Karpas-422 (cell line): ENCODE results near the gene NIT2. TPM values are rescaled to one million over a fixed set of nuclear protein-coding genes. Genes with fewer than 3 reads are reported as not detected.

ENCODE experiments used
- DNase-seq: peaks from one replicate; pipeline ENCODE4 v3.0.0-alpha.2; 2015
- H2AFZ ChIP-seq: fragments of 200-600 bp; sonication (generic); 2 replicates; pipeline ENCODE4 v1.6.1; 2014; ENCODE audit warnings: antibody characterized with exemption, low read length, mixed read lengths
- H3K27ac ChIP-seq: fragments of 200-600 bp; sonication (generic); 2 replicates; pipeline ENCODE4 v1.5.1; 2014; ENCODE audit warnings: mild to moderate bottlenecking, low read length, moderate library complexity
- H3K27me3 ChIP-seq: fragments of 200-600 bp; sonication (generic); 2 replicates; pipeline ENCODE4 v1.6.1; 2014; ENCODE audit warnings: low read length, mixed read lengths
- H3K36me3 ChIP-seq: fragments of 200-600 bp; sonication (generic); 2 replicates; pipeline ENCODE4 v1.6.1; 2014; ENCODE audit warnings: low read length, mixed read lengths; ENCODE audit not compliant: insufficient read depth
- H3K4me1 ChIP-seq: fragments of 200-600 bp; sonication (generic); 2 replicates; pipeline ENCODE4 v1.6.1; 2014; ENCODE audit warnings: mild to moderate bottlenecking, low read length, mixed read lengths
- H3K4me2 ChIP-seq: fragments of 200-600 bp; sonication (generic); 2 replicates; pipeline ENCODE4 v1.6.1; 2014; ENCODE audit warnings: low read length, low read depth, mild to moderate bottlenecking; ENCODE audit not compliant: poor library complexity, severe bottlenecking
- H3K4me3 ChIP-seq: fragments of 200-600 bp; sonication (generic); 2 replicates; pipeline ENCODE4 v1.5.1; 2014; ENCODE audit warnings: mild to moderate bottlenecking, antibody characterized with exemption, low read length, mixed read lengths
- H3K79me2 ChIP-seq: fragments of 200-600 bp; sonication (generic); 2 replicates; pipeline ENCODE4 v1.6.1; 2014; ENCODE audit warnings: mild to moderate bottlenecking, low read length, mixed read lengths
- H3K9ac ChIP-seq: fragments of 200-600 bp; sonication (generic); 2 replicates; pipeline ENCODE4 v1.6.0; 2014; ENCODE audit warnings: low read length
- H3K9me2 ChIP-seq: fragments of 200-600 bp; sonication (generic), shearing (Covaris generic); replicated peaks from 2 replicates; pipeline ENCODE4 v1.6.0; 2014; ENCODE audit warnings: mild to moderate bottlenecking, low read length, moderate library complexity; ENCODE audit not compliant: insufficient read depth
- H3K9me3 ChIP-seq: fragments of 300-700, 200-600 bp; sonication (generic); 2 replicates; pipeline ENCODE4 v1.6.1; 2014; ENCODE audit warnings: low read length, mixed read lengths
- H4K20me1 ChIP-seq: fragments of 200-600 bp; sonication (generic); 2 replicates; pipeline ENCODE4 v1.6.1; 2014; ENCODE audit warnings: mild to moderate bottlenecking, antibody characterized with exemption, low read length, low read depth; ENCODE audit not compliant: insufficient read depth
- total RNA-seq: library from RNA; depleted of rRNA; stranded (reverse); fragments of >200 nt; shearing (Covaris generic); gene quantifications from 2 replicates; pipeline ENCODE4 v1.2.3, GENCODE V29; 2014; ENCODE audit warnings: low replicate concordance

NIT2 gene
- total RNA-seq, 1 experiment from 2014 or later = 74.5 TPM

DNA sequence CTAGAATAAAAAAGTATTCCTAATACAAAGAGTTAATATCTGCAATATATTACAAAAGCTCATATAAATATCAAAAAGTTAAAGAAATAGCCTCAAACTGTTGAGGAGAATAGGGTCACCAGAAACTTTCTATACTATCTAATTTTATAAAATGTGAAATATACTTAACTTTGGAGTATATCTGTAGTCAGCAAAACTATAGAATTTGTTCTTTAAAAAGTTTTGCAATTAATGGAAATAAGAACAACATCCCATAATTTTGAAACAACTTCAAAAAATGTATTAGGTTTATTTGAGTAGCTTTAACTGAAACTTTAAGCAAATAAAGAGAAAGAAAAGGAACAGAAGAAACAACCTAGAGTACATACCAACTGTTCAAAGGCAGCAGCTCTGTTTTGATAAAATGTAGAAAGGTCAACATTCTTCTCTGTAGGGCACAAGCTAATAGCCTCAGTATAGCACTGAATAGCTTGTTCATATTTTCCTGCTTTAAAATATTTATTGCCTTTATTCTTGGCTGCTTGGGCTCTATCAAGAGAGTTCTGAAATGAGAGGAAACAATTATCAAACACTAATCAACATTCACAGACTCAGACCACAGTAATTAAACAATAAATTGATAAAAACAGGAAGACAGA is 52.0 kb downstream of the NIT2 start:
- Histone ChIP-seq H3K9ac (no peak overlapping the region), H3K9me3 (0 out of 2 replicates have a peak, but pooled peaks cover 2% of the 10 kb centered on the region), H3K4me1 (no peaks in the 10 kb centered on the region), H4K20me1 (no peaks in the 10 kb centered on the region), H3K4me3 (no peak overlapping the region), H3K9me2 (no peaks in the 10 kb centered on the region), H3K79me2 (peaks cover 96% of the 10 kb centered on the region), H3K36me3 (peaks cover 54% of the 10 kb centered on the region), H3K4me2 (no peak overlapping the region), H3K27ac (no peak overlapping the region), H2AFZ (no peak overlapping the region), H3K27me3 (no peaks in the 10 kb centered on the region)
- DNase-seq = no peak

DNA sequence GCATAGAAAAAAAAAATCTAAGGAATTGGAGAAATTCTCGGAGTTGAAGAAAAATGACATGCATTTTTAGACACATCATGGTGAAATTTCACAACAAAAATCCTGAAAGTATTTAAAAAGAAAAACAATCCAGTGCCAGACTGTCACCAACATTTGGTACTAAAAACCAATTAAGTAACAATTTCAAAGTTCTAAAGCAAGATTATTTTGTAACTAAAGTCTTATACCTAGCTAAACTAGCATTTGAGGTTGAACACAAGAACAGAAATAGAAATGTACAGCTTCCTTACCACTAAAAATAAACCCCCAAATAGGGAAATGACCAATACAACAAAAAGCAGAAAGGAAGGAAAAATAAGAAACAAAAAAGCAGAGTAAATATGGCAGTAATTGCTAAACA is 54.5 kb downstream of the NIT2 start:
- no peak overlapping the region for H3K27ac ChIP-seq
- H3K79me2 ChIP-seq = peaks cover 99% of the 10 kb centered on the region
- H3K27me3 ChIP-seq = no peaks in the 10 kb centered on the region
- no peak for DNase-seq
- H3K4me3 ChIP-seq = no peak overlapping the region
- H3K9me2 ChIP-seq = no peaks in the 10 kb centered on the region
- no peak overlapping the region for H2AFZ ChIP-seq
- no peaks in the 10 kb centered on the region for H3K4me1 ChIP-seq
- peaks cover 46% of the 10 kb centered on the region for H3K36me3 ChIP-seq
- H3K4me2 ChIP-seq = no peak overlapping the region
- H3K9ac ChIP-seq = no peak overlapping the region
- 0 out of 2 replicates have a peak, but pooled peaks cover 2% of the 10 kb centered on the region for H3K9me3 ChIP-seq
- H4K20me1 ChIP-seq = no peaks in the 10 kb centered on the region

DNA sequence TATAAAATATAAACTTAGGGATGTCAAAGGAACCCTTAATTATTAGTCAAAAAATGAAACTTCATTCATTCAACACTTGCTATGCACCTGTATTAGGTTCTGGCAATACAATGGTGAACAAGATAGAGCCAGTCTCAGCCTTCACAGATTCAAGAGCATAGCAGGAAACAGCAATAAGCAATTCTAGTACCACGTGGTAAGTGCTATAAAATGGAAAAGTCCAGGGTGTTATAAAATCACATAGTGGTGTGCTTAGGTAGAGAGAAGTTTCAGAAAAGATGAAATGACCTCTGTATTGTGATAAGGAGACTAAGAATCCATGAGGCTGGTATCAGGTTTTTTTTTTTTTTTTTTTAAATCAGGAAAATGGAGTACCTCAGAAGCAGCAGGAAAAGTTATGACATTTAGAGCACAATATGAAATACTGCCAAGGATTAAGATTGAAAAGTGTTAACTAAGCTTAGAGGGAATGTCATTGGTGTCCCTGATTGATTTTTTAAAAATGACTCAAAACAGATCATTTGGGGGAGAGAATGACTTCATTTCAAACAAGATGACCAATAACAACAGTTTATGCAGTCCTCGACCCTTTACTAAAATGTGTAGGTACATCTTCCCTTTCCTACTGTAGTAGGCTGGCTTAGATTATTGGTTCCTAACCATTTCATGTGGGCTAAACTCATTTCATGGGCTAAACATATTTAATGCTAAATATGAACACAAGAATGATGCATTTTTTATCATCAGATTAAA is 61.3 kb downstream of the NIT2 start:
- Histone ChIP-seq H3K4me1 (peaks cover 18% of the 10 kb centered on the region), H3K4me3 (no peak overlapping the region), H3K9ac (no peak overlapping the region), H3K79me2 (peaks cover 100% of the 10 kb centered on the region), H3K27ac (no peak overlapping the region), H3K27me3 (no peaks in the 10 kb centered on the region), H3K36me3 (peaks cover 22% of the 10 kb centered on the region), H2AFZ (no peak overlapping the region), H4K20me1 (peaks cover 10% of the 10 kb centered on the region), H3K9me2 (no peaks in the 10 kb centered on the region), H3K4me2 (no peak overlapping the region), H3K9me3 (no peaks in the 10 kb centered on the region)
- no peak for DNase-seq

DNA sequence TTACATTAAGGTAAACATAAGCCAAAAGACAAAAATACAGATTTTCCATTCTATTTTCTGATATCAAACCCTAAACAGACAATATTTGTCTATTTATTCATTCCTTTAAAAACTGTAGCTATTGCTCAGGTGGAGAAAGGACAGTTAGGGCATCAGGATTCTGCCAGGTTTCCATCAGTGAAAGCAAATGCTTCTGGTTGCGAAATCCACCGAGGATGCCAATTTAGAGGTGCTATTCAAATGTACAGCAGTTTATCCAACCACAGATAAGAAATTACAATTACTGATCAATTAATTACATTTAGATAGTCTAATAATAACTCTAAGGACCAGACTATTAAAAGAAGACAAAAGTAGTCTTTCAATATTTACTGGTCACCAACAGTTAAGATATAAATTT is 62.4 kb downstream of the NIT2 start:
- Histone ChIP-seq H2AFZ (no peak overlapping the region), H3K79me2 (peaks cover 94% of the 10 kb centered on the region), H3K27ac (no peak overlapping the region), H3K9me3 (no peaks in the 10 kb centered on the region), H3K9me2 (no peaks in the 10 kb centered on the region), H3K4me2 (no peak overlapping the region), H3K9ac (no peak overlapping the region), H3K4me1 (peaks cover 19% of the 10 kb centered on the region), H3K4me3 (no peak overlapping the region), H3K36me3 (peaks cover 19% of the 10 kb centered on the region), H4K20me1 (peaks cover 10% of the 10 kb centered on the region), H3K27me3 (no peaks in the 10 kb centered on the region)
- DNase-seq = no peak

DNA sequence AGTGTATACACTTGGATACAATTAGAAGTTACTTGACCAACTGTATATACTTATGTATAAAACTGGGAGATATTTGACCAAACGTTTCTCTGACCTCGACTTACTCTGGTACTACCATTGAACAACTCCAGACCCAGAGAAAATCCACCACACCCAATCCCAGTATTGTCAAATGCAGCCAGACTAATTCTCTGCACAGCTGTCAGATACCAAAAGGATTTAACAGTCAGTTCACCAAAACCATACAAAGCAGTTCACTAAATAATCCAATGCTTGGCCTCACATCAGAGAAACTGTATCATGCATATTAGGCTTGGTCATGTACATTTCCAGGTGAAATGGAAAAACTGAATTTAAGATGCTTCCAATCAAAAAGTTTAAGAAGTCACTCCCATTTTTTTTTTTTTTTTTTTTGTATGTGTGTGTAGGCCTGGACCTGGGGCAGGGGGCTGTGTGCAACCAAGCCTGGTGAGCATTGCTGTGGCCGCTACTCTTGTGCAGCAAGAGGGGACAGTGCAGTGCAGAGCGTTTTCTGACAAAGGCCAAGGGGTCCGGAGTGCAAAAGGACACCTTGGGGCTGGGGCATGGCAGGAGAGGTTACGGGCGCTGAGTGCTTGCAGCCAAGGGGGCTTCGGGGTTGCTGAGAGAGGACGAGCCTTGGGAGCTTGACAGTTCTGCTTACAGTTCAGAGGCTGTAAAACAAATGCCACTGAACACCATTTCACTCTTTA is 64.9 kb downstream of the NIT2 start:
- H4K20me1 ChIP-seq = peaks cover 10% of the 10 kb centered on the region
- H3K36me3 ChIP-seq = peaks cover 8% of the 10 kb centered on the region
- H3K9ac ChIP-seq = peak overlapping the region; percentile 92
- peaks cover 94% of the 10 kb centered on the region for H3K79me2 ChIP-seq
- H3K9me2 ChIP-seq = no peaks in the 10 kb centered on the region
- peak overlapping the region; percentile 96 for H3K4me3 ChIP-seq
- H2AFZ ChIP-seq = no peak overlapping the region
- no peaks in the 10 kb centered on the region for H3K27me3 ChIP-seq
- peaks cover 42% of the 10 kb centered on the region for H3K4me1 ChIP-seq
- H3K27ac ChIP-seq = no peak overlapping the region
- no peak for DNase-seq
- H3K9me3 ChIP-seq = no peaks in the 10 kb centered on the region
- peak overlapping the region; percentile 94 for H3K4me2 ChIP-seq

DNA sequence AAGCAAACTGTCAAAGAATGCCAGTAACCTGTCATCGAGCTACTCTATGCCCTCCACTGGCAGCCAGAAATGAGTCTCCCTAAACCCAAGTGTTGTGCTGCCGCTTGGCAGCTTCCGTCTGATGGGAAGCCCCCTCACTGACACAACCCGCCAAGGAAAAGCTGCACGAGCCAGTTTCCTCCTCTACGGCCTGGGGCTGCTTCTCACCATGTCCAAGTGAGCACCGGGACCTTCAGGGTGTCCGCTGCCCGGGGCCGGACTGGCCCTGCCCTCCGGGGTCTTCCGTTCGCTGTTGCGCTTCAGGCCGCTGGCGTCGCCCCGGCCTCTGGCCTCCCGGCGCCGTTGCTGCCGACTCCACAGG is 65.8 kb downstream of the NIT2 start:
- no peaks in the 10 kb centered on the region for H3K9me3 ChIP-seq
- H3K4me2 ChIP-seq = peak overlapping the region; percentile 94
- peak overlapping the region; percentile 72; the same call in 1 of the 2 replicates for H3K27ac ChIP-seq
- H3K27me3 ChIP-seq = no peaks in the 10 kb centered on the region
- H3K9me2 ChIP-seq = no peaks in the 10 kb centered on the region
- peak overlapping the region; percentile 92 for H3K9ac ChIP-seq
- peaks cover 4% of the 10 kb centered on the region for H3K36me3 ChIP-seq
- H4K20me1 ChIP-seq = peaks cover 10% of the 10 kb centered on the region
- peaks cover 89% of the 10 kb centered on the region for H3K79me2 ChIP-seq
- DNase-seq = peak; percentile 65
- peaks cover 42% of the 10 kb centered on the region for H3K4me1 ChIP-seq
- H3K4me3 ChIP-seq = peak overlapping the region; percentile 96
- H2AFZ ChIP-seq = peak overlapping the region; percentile 83; the same call in 1 of the 2 replicates

DNA sequence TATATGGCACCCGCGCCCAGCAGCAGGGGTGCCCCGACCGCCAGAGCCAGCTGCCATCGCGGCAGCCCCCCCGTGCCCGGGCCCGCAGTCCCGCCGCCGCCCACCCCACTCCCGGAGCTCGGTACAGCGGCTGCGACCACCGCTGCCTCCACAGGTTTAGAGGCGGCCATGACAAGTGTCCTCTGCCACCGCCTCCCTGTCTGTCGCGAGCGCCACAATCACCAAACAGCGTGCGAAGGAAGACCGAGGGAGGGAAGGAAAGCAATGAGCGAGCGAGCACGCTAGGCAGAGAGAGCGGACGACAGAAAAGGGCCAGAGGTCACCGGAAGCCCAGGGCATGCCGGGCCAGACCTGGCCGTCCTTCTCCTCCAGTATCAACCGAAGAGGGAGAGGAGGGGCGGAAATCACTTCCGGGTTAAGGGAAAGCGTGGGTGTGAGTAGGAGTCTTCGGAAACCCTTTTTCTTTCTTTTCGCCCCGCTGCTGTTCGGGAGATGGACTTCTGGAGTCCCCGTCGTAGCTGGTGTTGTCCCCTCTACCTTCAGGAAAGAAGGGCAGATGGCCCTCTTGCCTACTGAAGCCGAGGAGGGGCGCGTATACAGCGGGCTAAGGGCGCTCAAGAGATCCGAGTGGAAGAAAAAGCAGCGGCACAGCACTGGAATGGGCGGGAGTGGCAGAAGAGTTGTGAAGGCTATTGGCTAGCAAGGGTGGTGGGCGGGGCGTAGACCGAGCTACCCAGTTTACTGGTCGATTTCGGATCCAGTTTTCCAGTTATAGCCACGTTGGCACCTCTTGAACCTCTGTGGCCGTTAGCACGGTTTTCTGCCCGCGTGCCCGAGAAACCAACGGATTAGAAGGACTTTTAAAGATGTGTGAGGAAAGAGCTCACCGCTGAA is 66.5 kb downstream of the NIT2 start, which contains the start of the genes LNP1 and TOMM70:
LNP1 (plus strand) TSS at position 760 of the 894 bp plus-strand sequence. CDS start 28,191 bp downstream, outside the sequence.
TOMM70 (minus strand) TSS at position 310 of the 894 bp plus-strand sequence; CDS start at position 170, 140 bp downstream.
- Histone ChIP-seq H3K4me1 (peaks cover 42% of the 10 kb centered on the region), H3K9me2 (no peaks in the 10 kb centered on the region), H4K20me1 (peaks cover 10% of the 10 kb centered on the region), H3K9ac (peak within 1 kb of the TSS; percentile 92), H3K27ac (peak within 1 kb of the TSS; percentile 72), H3K9me3 (no peaks in the 10 kb centered on the region), H3K4me2 (peak within 1 kb of the TSS; percentile 94), H3K4me3 (peak within 1 kb of the TSS; percentile 96), H3K79me2 (peaks cover 87% of the 10 kb centered on the region), H3K36me3 (peaks cover 4% of the 10 kb centered on the region), H3K27me3 (no peaks in the 10 kb centered on the region), H2AFZ (peak within 1 kb of the TSS; percentile 83; the same call in 1 of the 2 replicates)
- peak; percentile 99 for DNase-seq
